ENCODE results near the gene SPRR2A. TPM values are rescaled to one million over a fixed set of nuclear protein-coding genes. Genes with fewer than 3 reads are reported as not detected.
"Not testable (repeated sequence)": the region's sequence is repeated elsewhere in the genome, so short reads cannot be mapped to it uniquely, and the experiment has no call there.

Gene SPRR2A
- polyA plus RNA-seq, 1 donor from 2014 or later: not detected

GRCh38 chr1:153023109-153023508 lies 34.2 kb downstream of the SPRR2A start:
- Histone ChIP-seq H3K27me3 (ENCODE audit: insufficient read depth, low read depth, low read length) (no peaks in the 10 kb centered on the region), H3K27ac (ENCODE audit: low read length) (no peak overlapping the region), H3K4me2 (ENCODE audit: low read length) (no peak overlapping the region), H2AFZ (ENCODE audit: low read depth, low read length) (no peak overlapping the region), H3K9me2 (ENCODE audit: insufficient read depth, low read length) (no peaks in the 10 kb centered on the region), H4K20me1 (ENCODE audit: insufficient read depth) (no peaks in the 10 kb centered on the region), H3K79me2 (replicated peaks; ENCODE audit: insufficient read depth, low read length) (no peaks in the 10 kb centered on the region), H3K4me3 (ENCODE audit: low read length) (no peak overlapping the region), H3K36me3 (ENCODE audit: insufficient read depth, low read length) (no peaks in the 10 kb centered on the region), H3K9me3 (ENCODE audit: low read length) (no peaks in the 10 kb centered on the region), H3F3A (ENCODE audit: insufficient read depth, low read length, poor library complexity, severe bottlenecking) (no peaks in the 10 kb centered on the region), H3K9ac (ENCODE audit: low read length) (no peak overlapping the region)
- no peak for TF ChIP-seq RAD21 (conservative IDR thresholded peaks at IDR 0.05)
- TF ChIP-seq, protein P1, sequence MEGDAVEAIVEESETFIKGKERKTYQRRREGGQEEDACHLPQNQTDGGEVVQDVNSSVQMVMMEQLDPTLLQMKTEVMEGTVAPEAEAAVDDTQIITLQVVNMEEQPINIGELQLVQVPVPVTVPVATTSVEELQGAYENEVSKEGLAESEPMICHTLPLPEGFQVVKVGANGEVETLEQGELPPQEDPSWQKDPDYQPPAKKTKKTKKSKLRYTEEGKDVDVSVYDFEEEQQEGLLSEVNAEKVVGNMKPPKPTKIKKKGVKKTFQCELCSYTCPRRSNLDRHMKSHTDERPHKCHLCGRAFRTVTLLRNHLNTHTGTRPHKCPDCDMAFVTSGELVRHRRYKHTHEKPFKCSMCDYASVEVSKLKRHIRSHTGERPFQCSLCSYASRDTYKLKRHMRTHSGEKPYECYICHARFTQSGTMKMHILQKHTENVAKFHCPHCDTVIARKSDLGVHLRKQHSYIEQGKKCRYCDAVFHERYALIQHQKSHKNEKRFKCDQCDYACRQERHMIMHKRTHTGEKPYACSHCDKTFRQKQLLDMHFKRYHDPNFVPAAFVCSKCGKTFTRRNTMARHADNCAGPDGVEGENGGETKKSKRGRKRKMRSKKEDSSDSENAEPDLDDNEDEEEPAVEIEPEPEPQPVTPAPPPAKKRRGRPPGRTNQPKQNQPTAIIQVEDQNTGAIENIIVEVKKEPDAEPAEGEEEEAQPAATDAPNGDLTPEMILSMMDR (IDR thresholded peaks at IDR 0.05; ENCODE audit: poor library complexity, severe bottlenecking): no peak

- not testable (repeated sequence) for H3K79me2 ChIP-seq (replicated peaks; ENCODE audit: insufficient read depth, low read length); H3K9me2 ChIP-seq (ENCODE audit: insufficient read depth, low read length); H4K20me1 ChIP-seq (ENCODE audit: insufficient read depth); H3K27ac ChIP-seq (ENCODE audit: low read length); H3F3A ChIP-seq (ENCODE audit: insufficient read depth, low read length, poor library complexity, severe bottlenecking); H2AFZ ChIP-seq (ENCODE audit: low read depth, low read length); H3K27me3 ChIP-seq (ENCODE audit: insufficient read depth, low read depth, low read length); H3K4me2 ChIP-seq (ENCODE audit: low read length); H3K36me3 ChIP-seq (ENCODE audit: insufficient read depth, low read length); H3K9me3 ChIP-seq (ENCODE audit: low read length); H3K9ac ChIP-seq (ENCODE audit: low read length); H3K4me3 ChIP-seq (ENCODE audit: low read length)
These were observed 35.0 kb downstream of the SPRR2A start for GRCh38 chr1:153022340-153022739.

DNA sequence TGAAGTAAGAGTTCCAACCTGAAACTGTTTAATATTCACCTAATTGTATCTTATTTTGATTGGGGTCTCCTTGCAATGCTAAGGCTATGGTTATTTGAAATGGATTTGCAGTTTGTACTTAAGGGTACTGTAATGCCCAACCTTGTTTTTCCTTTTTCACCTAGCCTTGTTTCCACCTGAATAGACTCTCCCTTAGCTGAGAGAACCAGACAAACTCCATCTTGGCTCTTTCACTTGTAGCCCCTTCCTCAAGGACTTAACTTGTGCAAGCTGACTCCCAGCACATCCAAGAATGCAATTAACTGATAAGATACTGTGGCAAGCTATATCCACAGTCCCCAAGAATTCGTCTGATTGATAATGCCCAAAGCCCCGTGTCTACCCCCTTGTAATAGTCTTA lies 35.5 kb downstream of the SPRR2A start:
- H3K79me2 ChIP-seq (replicated peaks; ENCODE audit: insufficient read depth, low read length); H3K36me3 ChIP-seq (ENCODE audit: insufficient read depth, low read length); H3K27me3 ChIP-seq (ENCODE audit: insufficient read depth, low read depth, low read length); H4K20me1 ChIP-seq (ENCODE audit: insufficient read depth); H3F3A ChIP-seq (ENCODE audit: insufficient read depth, low read length, poor library complexity, severe bottlenecking); H3K4me3 ChIP-seq (ENCODE audit: low read length); H3K9me2 ChIP-seq (ENCODE audit: insufficient read depth, low read length); H3K9me3 ChIP-seq (ENCODE audit: low read length); H3K9ac ChIP-seq (ENCODE audit: low read length); H3K27ac ChIP-seq (ENCODE audit: low read length); H2AFZ ChIP-seq (ENCODE audit: low read depth, low read length); H3K4me2 ChIP-seq (ENCODE audit: low read length): not testable (repeated sequence)

- H2AFZ ChIP-seq (ENCODE audit: low read depth, low read length); H3K79me2 ChIP-seq (replicated peaks; ENCODE audit: insufficient read depth, low read length): not testable (repeated sequence)
These were observed 46.0 kb downstream of the SPRR2A start for GRCh38 chr1:153011235-153011758.

More at GRCh38 chr1:153011235-153011758, 46.0 kb downstream of the SPRR2A start:
- not testable (repeated sequence) for H3K27ac ChIP-seq (ENCODE audit: low read length); H3K4me2 ChIP-seq (ENCODE audit: low read length); H3K9me2 ChIP-seq (ENCODE audit: insufficient read depth, low read length); H3K36me3 ChIP-seq (ENCODE audit: insufficient read depth, low read length); H3K27me3 ChIP-seq (ENCODE audit: insufficient read depth, low read depth, low read length); H3F3A ChIP-seq (ENCODE audit: insufficient read depth, low read length, poor library complexity, severe bottlenecking); H3K9me3 ChIP-seq (ENCODE audit: low read length); H3K4me3 ChIP-seq (ENCODE audit: low read length); H3K9ac ChIP-seq (ENCODE audit: low read length); H4K20me1 ChIP-seq (ENCODE audit: insufficient read depth)

Small RNA genes lying within 50 kb of the gene (small RNA-seq; reads per million reads assigned to genes)
- gene AL356867.1 (0 reads per million in 3 experiments), gene RF00322 (0 reads per million in 3 experiments)

Other genes starting within 250 kb of the SPRR2A start
- not detected in 2 replicates for gene LCE1B, start 245.5 kb downstream of the SPRR2A start, polyA plus RNA-seq
- gene LCE1A, start 230.0 kb downstream of the SPRR2A start, polyA plus RNA-seq: not detected in 2 replicates
- gene LCE6A, start 214.7 kb downstream of the SPRR2A start, polyA plus RNA-seq: not detected in 2 replicates
- gene LCE7A, start 197.5 kb downstream of the SPRR2A start, polyA plus RNA-seq: not detected in 2 replicates
- not detected in 2 replicates for gene SMCP, start 179.2 kb downstream of the SPRR2A start, polyA plus RNA-seq
- not detected in 2 replicates for gene IVL, start 149.0 kb downstream of the SPRR2A start, polyA plus RNA-seq
- gene SPRR5, start 110.3 kb downstream of the SPRR2A start, polyA plus RNA-seq: not detected in 2 replicates
- gene SPRR4, start 86.9 kb downstream of the SPRR2A start, polyA plus RNA-seq: not detected in 2 replicates
- not detected in 2 replicates for gene SPRR1A, start 73.4 kb downstream of the SPRR2A start, polyA plus RNA-seq
- gene SPRR3, start 55.8 kb downstream of the SPRR2A start, polyA plus RNA-seq: not detected in 2 replicates
- gene SPRR1B, start 26.3 kb downstream of the SPRR2A start, polyA plus RNA-seq: not detected in 2 replicates
- not detected in 2 replicates for gene SPRR2D, start 16.4 kb downstream of the SPRR2A start, polyA plus RNA-seq
- gene SPRR2B, start 14.1 kb upstream of the SPRR2A start, polyA plus RNA-seq: not detected in 2 replicates
- gene SPRR2E, start 37.0 kb upstream of the SPRR2A start, polyA plus RNA-seq: not detected in 2 replicates
- gene SPRR2F, start 56.0 kb upstream of the SPRR2A start, polyA plus RNA-seq: not detected in 2 replicates
- not detected in 2 replicates for gene SPRR2G, start 93.4 kb upstream of the SPRR2A start, polyA plus RNA-seq
- not detected in 2 replicates for gene LELP1, start 145.9 kb upstream of the SPRR2A start, polyA plus RNA-seq
- not detected in 2 replicates for gene PRR9, start 160.1 kb upstream of the SPRR2A start, polyA plus RNA-seq
- gene LORICRIN, start 202.2 kb upstream of the SPRR2A start, polyA plus RNA-seq: 0.42 and 1.3 TPM in 2 replicates